HG02588 (cell line): ENCODE measurements around the gene RNASE9.
"Not testable (repeated sequence)": the region's sequence is repeated elsewhere in the genome, so short reads cannot be mapped to it uniquely, and the experiment has no call there.

Experiments used
- ATAC-seq: cut with Tn5 transposase; IDR thresholded peaks from one replicate; pipeline ENCODE4 v1.9.1; 2021; ENCODE audit warnings: mild to moderate bottlenecking, moderate library complexity; ENCODE audit not compliant: unreplicated experiment

RNASE9 gene

GRCh38 chr14:20578325-20578724, 17.5 kb upstream of the RNASE9 start:
- ATAC-seq, result no peak

- not testable (repeated sequence) for ATAC-seq
Measured at GRCh38 chr14:20572382-20572990, 11.6 kb upstream of the RNASE9 start.

GRCh38 chr14:20570720-20571119, 9.9 kb upstream of the RNASE9 start:
- ATAC-seq, result not testable (repeated sequence)

- not testable (repeated sequence) for ATAC-seq
Measured at GRCh38 chr14:20569865-20570264, 9.0 kb upstream of the RNASE9 start.

- no peak for ATAC-seq
Measured at GRCh38 chr14:20569066-20569465, 8.2 kb upstream of the RNASE9 start.

- ATAC-seq, result no peak
Measured at GRCh38 chr14:20568393-20568792, 7.5 kb upstream of the RNASE9 start.

- not testable (repeated sequence) for ATAC-seq
Measured at GRCh38 chr14:20567199-20567598, 6.4 kb upstream of the RNASE9 start.

- ATAC-seq, result no peak
Measured at GRCh38 chr14:20564501-20564997, 3.7 kb upstream of the RNASE9 start.

- no peak for ATAC-seq
Measured at GRCh38 chr14:20563971-20564370, 3.1 kb upstream of the RNASE9 start.

GRCh38 chr14:20559461-20559904, 1.4 kb downstream of the RNASE9 start:
- no peak for ATAC-seq

GRCh38 chr14:20557212-20557542, 3.7 kb downstream of the RNASE9 start:
- no peak for ATAC-seq

- no peak for ATAC-seq
Measured at GRCh38 chr14:20556500-20557211, 4.2 kb downstream of the RNASE9 start.

- no peak for ATAC-seq
Measured at GRCh38 chr14:20555845-20556244, 5.0 kb downstream of the RNASE9 start.

GRCh38 chr14:20553024-20553423, 7.8 kb downstream of the RNASE9 start:
- ATAC-seq, result no peak

- ATAC-seq, result no peak
Measured at GRCh38 chr14:20551606-20552005, 9.2 kb downstream of the RNASE9 start.

GRCh38 chr14:20550926-20551325, 9.9 kb downstream of the RNASE9 start:
- no peak for ATAC-seq

GRCh38 chr14:20548414-20549158, 12.3 kb downstream of the RNASE9 start:
- no peak for ATAC-seq

GRCh38 chr14:20546877-20547276, 14.0 kb downstream of the RNASE9 start:
- ATAC-seq, result no peak

- ATAC-seq, result no peak
Measured at GRCh38 chr14:20539906-20540305, 20.9 kb downstream of the RNASE9 start.

- ATAC-seq, result no peak
Measured at GRCh38 chr14:20530771-20531571, 29.9 kb downstream of the RNASE9 start.

GRCh38 chr14:20529806-20530205, 31.0 kb downstream of the RNASE9 start:
- ATAC-seq, result no peak
